HepG2 (cell line): ENCODE measurements around the gene MARF1. TPM values are rescaled to one million over a fixed set of nuclear protein-coding genes. Genes with fewer than 3 reads are reported as not detected.
A peak's percentile ranks its signal among the peaks of the same experiment; 100 is the strongest.

ENCODE experiments used
- ARID2 ChIP-seq: sonication (generic); formaldehyde crosslinking; IDR thresholded peaks from 2 replicates; pipeline ENCODE4 v1.8.1; 2022; ENCODE audit warnings: mild to moderate bottlenecking, missing genetic modification reagents, borderline replicate concordance
- BRD4 ChIP-seq: sonication (generic); formaldehyde crosslinking; IDR thresholded peaks from 2 replicates; pipeline ENCODE4 v1.4.0; 2020; ENCODE audit warnings: missing genetic modification reagents
- ELF1 ChIP-seq: sonication (generic); formaldehyde crosslinking; IDR thresholded peaks from 2 replicates; pipeline ENCODE4 v1.4.0; 2020; ENCODE audit warnings: missing genetic modification reagents
- HCFC1 ChIP-seq: fragments of 150-350 bp; IDR thresholded peaks from 2 replicates; pipeline ENCODE4 v1.6.1; 2014; ENCODE audit warnings: low read depth, low read length
- HHEX ChIP-seq: IDR thresholded peaks from 2 replicates; pipeline ENCODE4 v1.6.1; 2016; ENCODE audit warnings: control low read depth
- HNRNPL ChIP-seq: fragments of 200-400 bp; formaldehyde crosslinking; IDR thresholded peaks from 2 replicates; pipeline ENCODE4 v1.6.1; 2017; ENCODE audit warnings: mild to moderate bottlenecking, low read depth, low read length
- MAZ ChIP-seq, 2 experiments: sonication (generic) in 1 of 2; formaldehyde crosslinking in 1 of 2; IDR thresholded peaks; 2 replicates each; pipeline versions ENCODE4 v1.5.0 to v1.6.1; 2012 to 2020; ENCODE audit warnings: low read depth in 2 of 2, mild to moderate bottlenecking in 2 of 2, borderline replicate concordance in 1 of 2, improper control_type of control experiment in 1 of 2, low read length in 1 of 2, missing genetic modification reagents in 1 of 2, moderate library complexity in 1 of 2
- NCOA1 ChIP-seq: sonication (generic); formaldehyde crosslinking; IDR thresholded peaks from 2 replicates; pipeline ENCODE4 v1.9.0; 2021; ENCODE audit warnings: missing genetic modification reagents
- NFE2 ChIP-seq: sonication (generic); formaldehyde crosslinking; IDR thresholded peaks from 2 replicates; pipeline ENCODE4 v1.4.0; 2020; ENCODE audit warnings: missing genetic modification reagents
- ONECUT2 ChIP-seq: sonication (generic); formaldehyde crosslinking; IDR thresholded peaks from 2 replicates; pipeline ENCODE4 v1.4.0; 2020; ENCODE audit warnings: missing genetic modification reagents
- TCF7L2 ChIP-seq: IDR thresholded peaks from 2 replicates; pipeline ENCODE4 v1.6.1; 2011; ENCODE audit warnings: mild to moderate bottlenecking, low read depth, low read length, moderate library complexity
- TIGD3 ChIP-seq: sonication (generic); formaldehyde crosslinking; IDR thresholded peaks from 2 replicates; pipeline ENCODE4 v1.5.1; 2020; ENCODE audit warnings: mild to moderate bottlenecking, missing genetic modification reagents, borderline replicate concordance
- ZBTB1 ChIP-seq: sonication (generic); formaldehyde crosslinking; IDR thresholded peaks from 2 replicates; pipeline ENCODE4 v1.4.0; 2020; ENCODE audit warnings: missing genetic modification reagents, borderline replicate concordance
- ZNF251 ChIP-seq: sonication (generic); formaldehyde crosslinking; IDR thresholded peaks from 2 replicates; pipeline ENCODE4 v1.9.0; 2021; ENCODE audit warnings: mild to moderate bottlenecking, missing genetic modification reagents
- ZNF549 ChIP-seq: sonication (generic); formaldehyde crosslinking; IDR thresholded peaks from 2 replicates; pipeline ENCODE4 v1.5.0; 2020; ENCODE audit warnings: missing genetic modification reagents
- ZNF598 ChIP-seq: sonication (generic); formaldehyde crosslinking; IDR thresholded peaks from 2 replicates; pipeline ENCODE4 v1.5.1; 2020; ENCODE audit warnings: mild to moderate bottlenecking, missing genetic modification reagents, borderline replicate concordance
- ZNF709 ChIP-seq: sonication (generic); formaldehyde crosslinking; IDR thresholded peaks from 2 replicates; pipeline ENCODE4 v1.5.0; 2020; ENCODE audit warnings: mild to moderate bottlenecking, missing genetic modification reagents
- ZNF761 ChIP-seq: sonication (generic); formaldehyde crosslinking; conservative IDR thresholded peaks from 2 replicates; pipeline ENCODE4 v1.4.0; 2020; ENCODE audit warnings: mild to moderate bottlenecking, missing genetic modification reagents
- ZSCAN29 ChIP-seq: sonication (generic); formaldehyde crosslinking; conservative IDR thresholded peaks from 2 replicates; pipeline ENCODE4 v1.4.0; 2020; ENCODE audit warnings: mild to moderate bottlenecking, missing genetic modification reagents
- polyA plus RNA-seq, 8 experiments: library from polyadenylated mRNA; depleted of rRNA in 3 of 8; stranded (reverse) in 7 of 8; unstranded in 1 of 8; fragments of >200 nt; fragmentation: Illumina TruSeq in 4 of 8; extraction: Trizol in 4 of 8; gene quantifications; 2 replicates each; pipeline versions ENCODE4 v1.2.1 to v1.2.3, GENCODE V29; 2011 to 2016; ENCODE audit warnings: low read depth in 4 of 8, missing spikeins in 1 of 8, mixed read lengths in 1 of 8; ENCODE audit not compliant: insufficient read depth in 1 of 8
- total RNA-seq, 5 experiments: library from RNA; depleted of rRNA; stranded (reverse); fragments of >200 nt; fragmentation: Illumina TruSeq; extraction: Trizol; gene quantifications; 2 replicates each; pipeline ENCODE4 v1.2.3, GENCODE V29; 2016; ENCODE audit warnings: low read depth in 1 of 5
- TF ChIP-seq, protein P1 (sequence below): sonication (generic); formaldehyde crosslinking; IDR thresholded peaks from 2 replicates; pipeline ENCODE4 v1.8.1; 2023; ENCODE audit warnings: missing genetic modification reagents, mild to moderate bottlenecking, borderline replicate concordance
- TF ChIP-seq, protein P2 (sequence below): sonication (generic); formaldehyde crosslinking; conservative IDR thresholded peaks from 2 replicates; pipeline ENCODE4 v1.8.1; 2023; ENCODE audit warnings: missing genetic modification reagents
- TF ChIP-seq, protein P3 (sequence below): sonication (generic); formaldehyde crosslinking; IDR thresholded peaks from 2 replicates; pipeline ENCODE4 v1.5.0; 2020; ENCODE audit warnings: missing genetic modification reagents
- TF ChIP-seq, protein P4 (sequence below): sonication (generic); formaldehyde crosslinking; IDR thresholded peaks from 2 replicates; pipeline ENCODE4 v1.5.0; 2020; ENCODE audit warnings: mild to moderate bottlenecking, missing genetic modification reagents, borderline replicate concordance

MARF1 gene
- total and polyA plus RNA-seq, 2 of the 13 experiments (the other 11 are each of a cell fraction or from before 2014, with no cell fraction given) = 8.7 to 20.7 TPM

DNA sequence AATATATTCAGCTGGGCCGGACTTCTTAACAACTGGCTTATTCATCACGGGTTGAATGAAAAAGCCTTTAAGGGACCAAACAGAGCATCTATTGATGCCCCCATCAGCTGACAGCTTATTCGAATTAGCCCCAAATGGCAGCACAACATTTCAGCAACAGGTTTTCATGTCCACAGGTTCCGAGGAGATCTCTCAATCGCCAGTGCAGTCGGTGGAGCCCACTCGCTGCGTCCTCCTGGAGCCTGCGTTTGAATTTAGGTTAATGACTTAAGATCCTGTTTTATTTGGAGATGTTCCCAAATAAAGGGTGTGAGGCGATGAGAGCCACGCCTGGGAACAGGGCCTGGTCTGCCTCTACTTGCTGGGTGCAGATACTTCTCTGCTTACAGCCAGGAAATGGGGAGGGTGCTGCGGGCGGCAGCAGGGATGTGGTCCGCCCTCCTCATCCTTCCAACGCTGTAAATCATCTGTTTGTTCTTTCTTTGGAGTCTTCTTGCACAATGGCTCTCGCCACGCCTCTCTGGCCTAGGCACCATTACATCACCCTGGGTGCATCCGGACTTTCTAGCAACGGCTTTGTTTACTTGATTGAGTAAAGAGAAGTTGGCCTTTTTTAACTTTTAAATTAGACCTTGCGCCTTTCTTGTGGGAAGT, 29.7 kb upstream of the MARF1 start (continued):
- TF ChIP-seq TIGD3 (CRISPR knock-in tag) (peak; percentile 20; the same call in 1 of the 2 replicates), TCF7L2 (no peak), HNRNPL (no peak), ZNF549 (CRISPR knock-in tag) (no peak), HCFC1 (no peak), ARID2 (CRISPR knock-in tag) (peak; percentile 99; the same call in 1 of the 2 replicates), ZNF761 (CRISPR knock-in tag) (no peak; the same call in 1 of the 2 replicates), ZSCAN29 (CRISPR knock-in tag) (peak; percentile 77; the same call in 1 of the 2 replicates), BRD4 (CRISPR knock-in tag) (peak; percentile 92), ZBTB1 (CRISPR knock-in tag) (no peak), ZNF598 (peak; percentile 94; the same call in 1 of the 2 replicates), ELF1 (CRISPR knock-in tag) (peak; percentile 87), HHEX (peak; percentile 55), NCOA1 (CRISPR knock-in tag) (no peak), ZNF251 (CRISPR knock-in tag) (no peak), ONECUT2 (no peak), ZNF709 (CRISPR knock-in tag) (peak; percentile 96), NFE2 (no peak), MAZ (IDR thresholded peaks at IDR 0.05; ENCODE audit: borderline replicate concordance, low read depth, low read length) (0 out of 2 replicates have a peak, but pooled peaks have one; percentile 53), MAZ (CRISPR knock-in tag; IDR thresholded peaks at IDR 0.05; ENCODE audit: low read depth) (peak; percentile 73)
- TF ChIP-seq, protein P1, sequence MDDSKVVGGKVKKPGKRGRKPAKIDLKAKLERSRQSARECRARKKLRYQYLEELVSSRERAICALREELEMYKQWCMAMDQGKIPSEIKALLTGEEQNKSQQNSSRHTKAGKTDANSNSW (CRISPR knock-in tag) = no peak
- TF ChIP-seq, protein P2, sequence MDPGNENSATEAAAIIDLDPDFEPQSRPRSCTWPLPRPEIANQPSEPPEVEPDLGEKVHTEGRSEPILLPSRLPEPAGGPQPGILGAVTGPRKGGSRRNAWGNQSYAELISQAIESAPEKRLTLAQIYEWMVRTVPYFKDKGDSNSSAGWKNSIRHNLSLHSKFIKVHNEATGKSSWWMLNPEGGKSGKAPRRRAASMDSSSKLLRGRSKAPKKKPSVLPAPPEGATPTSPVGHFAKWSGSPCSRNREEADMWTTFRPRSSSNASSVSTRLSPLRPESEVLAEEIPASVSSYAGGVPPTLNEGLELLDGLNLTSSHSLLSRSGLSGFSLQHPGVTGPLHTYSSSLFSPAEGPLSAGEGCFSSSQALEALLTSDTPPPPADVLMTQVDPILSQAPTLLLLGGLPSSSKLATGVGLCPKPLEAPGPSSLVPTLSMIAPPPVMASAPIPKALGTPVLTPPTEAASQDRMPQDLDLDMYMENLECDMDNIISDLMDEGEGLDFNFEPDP (CRISPR knock-in tag) = no peak
- TF ChIP-seq, protein P3, sequence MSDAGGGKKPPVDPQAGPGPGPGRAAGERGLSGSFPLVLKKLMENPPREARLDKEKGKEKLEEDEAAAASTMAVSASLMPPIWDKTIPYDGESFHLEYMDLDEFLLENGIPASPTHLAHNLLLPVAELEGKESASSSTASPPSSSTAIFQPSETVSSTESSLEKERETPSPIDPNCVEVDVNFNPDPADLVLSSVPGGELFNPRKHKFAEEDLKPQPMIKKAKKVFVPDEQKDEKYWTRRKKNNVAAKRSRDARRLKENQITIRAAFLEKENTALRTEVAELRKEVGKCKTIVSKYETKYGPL (CRISPR knock-in tag) = peak; percentile 88; the same call in 1 of the 2 replicates
- TF ChIP-seq, protein P4, sequence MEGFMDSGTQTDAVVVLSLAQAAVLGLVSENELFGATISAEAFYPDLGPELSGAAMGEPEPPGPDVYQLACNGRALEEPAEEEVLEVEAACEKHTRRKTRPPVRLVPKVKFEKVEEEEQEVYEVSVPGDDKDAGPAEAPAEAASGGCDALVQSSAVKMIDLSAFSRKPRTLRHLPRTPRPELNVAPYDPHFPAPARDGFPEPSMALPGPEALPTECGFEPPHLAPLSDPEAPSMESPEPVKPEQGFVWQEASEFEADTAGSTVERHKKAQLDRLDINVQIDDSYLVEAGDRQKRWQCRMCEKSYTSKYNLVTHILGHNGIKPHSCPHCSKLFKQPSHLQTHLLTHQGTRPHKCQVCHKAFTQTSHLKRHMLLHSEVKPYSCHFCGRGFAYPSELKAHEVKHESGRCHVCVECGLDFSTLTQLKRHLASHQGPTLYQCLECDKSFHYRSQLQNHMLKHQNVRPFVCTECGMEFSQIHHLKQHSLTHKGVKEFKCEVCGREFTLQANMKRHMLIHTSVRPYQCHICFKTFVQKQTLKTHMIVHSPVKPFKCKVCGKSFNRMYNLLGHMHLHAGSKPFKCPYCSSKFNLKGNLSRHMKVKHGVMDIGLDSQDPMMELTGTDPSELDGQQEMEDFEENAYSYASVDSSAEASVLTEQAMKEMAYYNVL (CRISPR knock-in tag) = peak; percentile 100
